Vagina (tissue), 2 donors: Measurements from ENCODE around the gene TGM4.

ENCODE experiments used
- CTCF ChIP-seq, 3 experiments: fragments of 450-650 bp in 2 of 3; fragments of 200-600 bp in 1 of 3; sonication (generic) in 1 of 3; IDR thresholded peaks; one replicate each; pipeline ENCODE4 v1.5.1; 2017 to 2019; ENCODE audit warnings: antibody characterized with exemption in 3 of 3, mild to moderate bottlenecking in 2 of 3, moderate library complexity in 2 of 3
- POLR2AphosphoS5 ChIP-seq, 2 donors: sonication (generic); formaldehyde crosslinking; IDR thresholded peaks; one replicate each; pipeline ENCODE4 v1.9.0; 2017; ENCODE audit warnings: antibody characterized with exemption in 2 of 2, mild to moderate bottlenecking in 2 of 2, low read depth in 1 of 2; ENCODE audit not compliant: insufficient read depth in 1 of 2

- TF ChIP-seq CTCF (IDR thresholded peaks at IDR 0.05) (no peak), POLR2AphosphoS5 (IDR thresholded peaks at IDR 0.05; ENCODE audit: insufficient read depth in 1 of 2, low read depth in 1 of 2) (no peak)
These were observed 16.4 kb downstream of the TGM4 start for GRCh38 chr3:44890852-44891251.
